PC-3 (cell line): Measurements from ENCODE around the gene DNTT.

ENCODE experiments used
- EZH2 ChIP-seq: fragments of 300-600 bp; sonication (generic); IDR thresholded peaks from one replicate; pipeline ENCODE4 v1.6.1; 2017; ENCODE audit warnings: antibody characterized with exemption, mild to moderate bottlenecking, low read length; ENCODE audit not compliant: unreplicated experiment
- EZH2phosphoT487 ChIP-seq: fragments of 300-600 bp; sonication (generic); IDR thresholded peaks from 2 replicates; pipeline ENCODE4 v1.6.1; 2018; ENCODE audit warnings: mild to moderate bottlenecking, antibody characterized with exemption, low read length, borderline replicate concordance
- TF ChIP-seq, protein P1 (sequence below): fragments of 300-600 bp; sonication (generic); conservative IDR thresholded peaks from 2 replicates; pipeline ENCODE4 v1.5.1; 2017; ENCODE audit warnings: antibody characterized with exemption, low read depth, mild to moderate bottlenecking, low read length

DNA sequence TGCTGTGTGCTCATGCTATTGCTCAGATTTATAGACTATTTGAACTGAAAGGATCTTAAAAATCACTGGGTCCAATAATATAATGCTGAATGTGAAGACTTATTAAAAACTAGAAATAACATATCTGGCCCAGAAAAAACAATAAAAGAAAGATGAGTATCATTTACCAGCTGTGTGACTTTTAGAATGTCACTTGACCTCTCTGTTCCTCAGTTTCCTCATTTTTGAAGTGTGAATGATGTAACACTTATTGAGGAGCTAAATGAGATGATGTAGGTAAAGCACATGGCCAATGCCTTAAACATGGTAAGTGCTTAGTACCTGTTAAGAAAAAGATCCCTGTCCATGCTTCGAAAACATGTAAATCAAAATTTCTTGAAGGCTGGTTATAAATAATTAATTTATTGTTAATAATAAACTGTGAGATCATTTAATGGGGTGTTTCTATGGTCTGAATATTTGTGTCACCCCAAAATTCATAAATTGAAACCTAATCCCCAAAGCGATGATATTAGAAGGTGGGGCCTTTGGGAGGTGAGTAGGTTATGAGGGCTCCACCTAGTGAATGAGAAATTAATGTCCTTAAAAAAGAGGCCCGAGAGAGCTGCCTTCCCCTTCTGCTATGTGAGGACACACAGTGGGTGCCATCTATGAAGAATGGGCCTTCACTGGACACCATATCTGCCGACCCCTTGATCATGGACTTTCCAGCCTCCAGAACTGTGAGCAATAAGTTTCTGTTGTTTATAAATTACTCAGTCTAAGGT lies 13.0 kb downstream of the DNTT start:
- TF ChIP-seq EZH2 (no peak), EZH2phosphoT487 (no peak)
- TF ChIP-seq, protein P1, sequence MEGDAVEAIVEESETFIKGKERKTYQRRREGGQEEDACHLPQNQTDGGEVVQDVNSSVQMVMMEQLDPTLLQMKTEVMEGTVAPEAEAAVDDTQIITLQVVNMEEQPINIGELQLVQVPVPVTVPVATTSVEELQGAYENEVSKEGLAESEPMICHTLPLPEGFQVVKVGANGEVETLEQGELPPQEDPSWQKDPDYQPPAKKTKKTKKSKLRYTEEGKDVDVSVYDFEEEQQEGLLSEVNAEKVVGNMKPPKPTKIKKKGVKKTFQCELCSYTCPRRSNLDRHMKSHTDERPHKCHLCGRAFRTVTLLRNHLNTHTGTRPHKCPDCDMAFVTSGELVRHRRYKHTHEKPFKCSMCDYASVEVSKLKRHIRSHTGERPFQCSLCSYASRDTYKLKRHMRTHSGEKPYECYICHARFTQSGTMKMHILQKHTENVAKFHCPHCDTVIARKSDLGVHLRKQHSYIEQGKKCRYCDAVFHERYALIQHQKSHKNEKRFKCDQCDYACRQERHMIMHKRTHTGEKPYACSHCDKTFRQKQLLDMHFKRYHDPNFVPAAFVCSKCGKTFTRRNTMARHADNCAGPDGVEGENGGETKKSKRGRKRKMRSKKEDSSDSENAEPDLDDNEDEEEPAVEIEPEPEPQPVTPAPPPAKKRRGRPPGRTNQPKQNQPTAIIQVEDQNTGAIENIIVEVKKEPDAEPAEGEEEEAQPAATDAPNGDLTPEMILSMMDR, result peak; percentile 26; the same call in 1 of the 2 replicates
